Measurements from ENCODE around the gene KRTAP12-1.

- TF ChIP-seq ZFP3 (CRISPR knock-in tag; IDR thresholded peaks at IDR 0.05) (no peak), TOX (CRISPR knock-in tag; IDR thresholded peaks at IDR 0.05; ENCODE audit: borderline replicate concordance) (no peak)
Observed at GRCh38 chr21:44702111-44702972, 20.4 kb upstream of the KRTAP12-1 start.

Data from SK-N-SH treated with all-trans-retinoic acid at 6 μM for 48 hours (cell line).